Stimulated activated CD4-positive, alpha-beta T cell treated with anti-CD3 and anti-CD28 coated beads, Interleukin-1b, Interleukin-23, amount 100 ng/mL, for 1 hour (primary cell): Measurements from ENCODE around the gene STBD1.
"Not testable (repeated sequence)": the region's sequence is repeated elsewhere in the genome, so short reads cannot be mapped to it uniquely, and the experiment has no call there.

Source experiments
- DNase-seq, 2 donors: peaks; one replicate each; pipeline ENCODE4 v3.0.0-alpha.2; 2020; ENCODE audit warnings: low read depth in 2 of 2

STBD1 gene

GRCh38 chr4:76325072-76325471, 18.5 kb downstream of the STBD1 start:
- DNase-seq, result no peak

GRCh38 chr4:76326515-76326914, 20.0 kb downstream of the STBD1 start:
- DNase-seq, result no peak

GRCh38 chr4:76334885-76335284, 28.4 kb downstream of the STBD1 start:
- no peak for DNase-seq

- no peak for DNase-seq
Measured at GRCh38 chr4:76339364-76339763, 32.8 kb downstream of the STBD1 start.

GRCh38 chr4:76341063-76341462, 34.5 kb downstream of the STBD1 start:
- DNase-seq, result no peak

GRCh38 chr4:76342191-76342590, 35.7 kb downstream of the STBD1 start:
- no peak for DNase-seq

- DNase-seq, result no peak
Measured at GRCh38 chr4:76342803-76343202, 36.3 kb downstream of the STBD1 start.

- DNase-seq, result no peak
Measured at GRCh38 chr4:76354517-76355473, 48.3 kb downstream of the STBD1 start.

- DNase-seq, result no peak
Measured at GRCh38 chr4:76357981-76358380, 51.4 kb downstream of the STBD1 start.

GRCh38 chr4:76359881-76360466, 53.4 kb downstream of the STBD1 start:
- not testable (repeated sequence) for DNase-seq
